HG02981 (cell line): Measurements from ENCODE around the gene FYCO1.

Experiments used
- ATAC-seq: cut with Tn5 transposase; IDR thresholded peaks from one replicate; pipeline ENCODE4 v1.9.1; 2021; ENCODE audit warnings: mild to moderate bottlenecking, moderate library complexity; ENCODE audit not compliant: unreplicated experiment

FYCO1 gene

GRCh38 chr3:45966371-45966791 is 29.2 kb downstream of the FYCO1 start:
- ATAC-seq: no peak

- no peak for ATAC-seq
Observed at GRCh38 chr3:45965653-45966052, 30.0 kb downstream of the FYCO1 start.

GRCh38 chr3:45965253-45965652 is 30.4 kb downstream of the FYCO1 start:
- no peak for ATAC-seq

GRCh38 chr3:45964139-45964538 is 31.5 kb downstream of the FYCO1 start:
- ATAC-seq: no peak

GRCh38 chr3:45962033-45962432 is 33.6 kb downstream of the FYCO1 start:
- no peak for ATAC-seq

- no peak for ATAC-seq
Observed at GRCh38 chr3:45960289-45960688, 35.3 kb downstream of the FYCO1 start.

- no peak for ATAC-seq
Observed at GRCh38 chr3:45959201-45959600, 36.4 kb downstream of the FYCO1 start.

- ATAC-seq: no peak
Observed at GRCh38 chr3:45958321-45958791, 37.3 kb downstream of the FYCO1 start.

- no peak for ATAC-seq
Observed at GRCh38 chr3:45957586-45957985, 38.0 kb downstream of the FYCO1 start.

- ATAC-seq: no peak
Observed at GRCh38 chr3:45955706-45956105, 39.9 kb downstream of the FYCO1 start.

GRCh38 chr3:45955017-45955647 is 40.5 kb downstream of the FYCO1 start:
- no peak for ATAC-seq

- ATAC-seq: no peak
Observed at GRCh38 chr3:45954306-45954705, 41.3 kb downstream of the FYCO1 start.

- no peak for ATAC-seq
Observed at GRCh38 chr3:45953536-45953935, 42.1 kb downstream of the FYCO1 start.

- ATAC-seq: no peak
Observed at GRCh38 chr3:45952456-45952855, 43.2 kb downstream of the FYCO1 start.

GRCh38 chr3:45951946-45952345 is 43.7 kb downstream of the FYCO1 start:
- no peak for ATAC-seq

- no peak for ATAC-seq
Observed at GRCh38 chr3:45950686-45951600, 44.7 kb downstream of the FYCO1 start.

- no peak for ATAC-seq
Observed at GRCh38 chr3:45950131-45950530, 45.5 kb downstream of the FYCO1 start.

- ATAC-seq: no peak
Observed at GRCh38 chr3:45949432-45949831, 46.2 kb downstream of the FYCO1 start.

GRCh38 chr3:45948881-45949280 is 46.7 kb downstream of the FYCO1 start:
- no peak for ATAC-seq

- ATAC-seq: no peak
Observed at GRCh38 chr3:45948311-45948781, 47.3 kb downstream of the FYCO1 start.

- ATAC-seq: no peak
Observed at GRCh38 chr3:45947361-45947760, 48.3 kb downstream of the FYCO1 start.

GRCh38 chr3:45946875-45947274 is 48.7 kb downstream of the FYCO1 start:
- no peak for ATAC-seq
